ENCODE results near the gene INSL4. TPM values are rescaled to one million over a fixed set of nuclear protein-coding genes. Genes with fewer than 3 reads are reported as not detected.

INSL4 gene
- polyA plus RNA-seq, 4 donors = not detected

Other genes with a start within 250 kb of the INSL4 start
- gene JAK2, start 246.1 kb upstream of the INSL4 start, polyA plus RNA-seq (ENCODE audit: insufficient read length in 4 of 4) = 10 to 100 TPM; 11.8 to 17.2 (median 14.7) TPM
- 1 to 10 TPM in 1 of 4 donors, under 1 TPM in 3; 0.19 to 1.3 (median 0.41) TPM for gene INSL6, start 45.8 kb upstream of the INSL4 start, polyA plus RNA-seq (ENCODE audit: insufficient read length in 4 of 4)
- gene RLN2, start 73.3 kb downstream of the INSL4 start, polyA plus RNA-seq (ENCODE audit: insufficient read length in 4 of 4) = 1 to 10 TPM; 3.0 to 4.3 (median 3.6) TPM
- gene RLN1, start 108.5 kb downstream of the INSL4 start, polyA plus RNA-seq (ENCODE audit: insufficient read length in 4 of 4) = under 1 TPM; 0.41 to 0.89 (median 0.61) TPM
- 10 to 100 TPM; 32.1 to 45.8 (median 39.6) TPM for gene PLGRKT, start 206.5 kb downstream of the INSL4 start, polyA plus RNA-seq (ENCODE audit: insufficient read length in 4 of 4)
- gene CD274, start 219.1 kb downstream of the INSL4 start, polyA plus RNA-seq (ENCODE audit: insufficient read length in 4 of 4) = 1 to 10 TPM in 1 of 4 donors, under 1 TPM in 3; 0.62 to 1.5 (median 0.70) TPM

Data from left renal cortex interstitium (tissue), 4 donors.